ENCODE results near the gene NEUROD2. TPM values are rescaled to one million over a fixed set of nuclear protein-coding genes. Genes with fewer than 3 reads are reported as not detected.
A peak's percentile ranks its signal among the peaks of the same experiment; 100 is the strongest.

The NEUROD2 gene
- total and polyA plus RNA-seq, 2 of the 13 experiments (the other 11 are each of a cell fraction or from before 2014, with no cell fraction given), result not detected

GRCh38 chr17:39591958-39592954 lies 15.5 kb downstream of the NEUROD2 start (continued):
- TF ChIP-seq ZBTB40 (IDR thresholded peaks at IDR 0.05), result no peak
- TF ChIP-seq ZBTB40 (CRISPR knock-in tag; IDR thresholded peaks at IDR 0.05), result no peak
- peak; percentile 50; the same call in 1 of the 2 replicates for TF ChIP-seq ZBTB7B (CRISPR knock-in tag; IDR thresholded peaks at IDR 0.05)
- 0 out of 2 replicates have a peak, but pooled peaks have one; percentile 51 for TF ChIP-seq KLF9 (CRISPR knock-in tag; IDR thresholded peaks at IDR 0.05; ENCODE audit: low read depth)
- no peak for TF ChIP-seq U2AF2 (IDR thresholded peaks at IDR 0.05; ENCODE audit: low read depth, low read length)
- peak; percentile 69; the same call in 1 of the 2 replicates for TF ChIP-seq ZNF558 (CRISPR knock-in tag; IDR thresholded peaks at IDR 0.05; ENCODE audit: borderline replicate concordance)
- TF ChIP-seq ZFP1 (CRISPR knock-in tag; IDR thresholded peaks at IDR 0.05), result peak; percentile 42; the same call in 1 of the 2 replicates
- peak; percentile 67; the same call in 1 of the 2 replicates for TF ChIP-seq TFE3 (CRISPR knock-in tag; IDR thresholded peaks at IDR 0.05)
- no peak for TF ChIP-seq ZNF784 (CRISPR knock-in tag; IDR thresholded peaks at IDR 0.05; ENCODE audit: borderline replicate concordance)
- TF ChIP-seq PRDM10 (CRISPR knock-in tag; IDR thresholded peaks at IDR 0.05; ENCODE audit: low read depth), result 0 out of 2 replicates have a peak, but pooled peaks have one; percentile 46
- TF ChIP-seq TEAD3 (CRISPR knock-in tag; optimal IDR thresholded peaks at IDR 0.05; ENCODE audit: borderline replicate concordance), result no peak
- TF ChIP-seq SALL1 (CRISPR knock-in tag; IDR thresholded peaks at IDR 0.05), result peak; percentile 72
- no peak for TF ChIP-seq PLRG1 (conservative IDR thresholded peaks at IDR 0.05)

All from HepG2 (cell line).